HG03460 (cell line): Measurements from ENCODE around the gene CINP.
A peak's percentile ranks its signal among the peaks of the same experiment; 100 is the strongest.

Source experiments
- ATAC-seq: cut with Tn5 transposase; IDR thresholded peaks from one replicate; pipeline ENCODE4 v1.9.1; 2021; ENCODE audit not compliant: unreplicated experiment

CINP gene

GRCh38 chr14:102362545-102363181 is at the start of gene CINP, which contains the start of gene TECPR2:
CINP (minus strand) TSS chr14:102362890; CDS start chr14:102362851, 39 bp downstream.
TECPR2 (plus strand) TSS chr14:102362941; CDS start chr14:102376722, 13,781 bp downstream.
- peak; percentile 89 for ATAC-seq

GRCh38 chr14:102408724-102409123 is 46.0 kb upstream of the CINP start:
- ATAC-seq, result no peak

GRCh38 chr14:102407258-102407657 is 44.6 kb upstream of the CINP start:
- no peak for ATAC-seq

GRCh38 chr14:102403028-102403427 is 40.3 kb upstream of the CINP start:
- no peak for ATAC-seq

GRCh38 chr14:102396521-102396920 is 33.8 kb upstream of the CINP start:
- no peak for ATAC-seq

GRCh38 chr14:102394717-102395375 is 32.2 kb upstream of the CINP start:
- no peak for ATAC-seq

- no peak for ATAC-seq
These were observed 29.8 kb upstream of the CINP start for GRCh38 chr14:102392506-102392905.

GRCh38 chr14:102390064-102390855 is 27.6 kb upstream of the CINP start:
- no peak for ATAC-seq

GRCh38 chr14:102389246-102389645 is 26.6 kb upstream of the CINP start:
- ATAC-seq, result no peak

- ATAC-seq, result no peak
These were observed 24.4 kb upstream of the CINP start for GRCh38 chr14:102387086-102387485.

GRCh38 chr14:102378830-102379229 is 16.1 kb upstream of the CINP start:
- ATAC-seq, result no peak

- ATAC-seq, result no peak
These were observed 15.0 kb upstream of the CINP start for GRCh38 chr14:102377696-102378095.

- ATAC-seq, result no peak
These were observed 12.4 kb upstream of the CINP start for GRCh38 chr14:102375119-102375518.

GRCh38 chr14:102374264-102374663 is 11.6 kb upstream of the CINP start:
- ATAC-seq, result no peak

GRCh38 chr14:102373110-102373509 is 10.4 kb upstream of the CINP start:
- no peak for ATAC-seq

GRCh38 chr14:102371361-102371760 is 8.7 kb upstream of the CINP start:
- ATAC-seq, result no peak

GRCh38 chr14:102370305-102370809 is 7.7 kb upstream of the CINP start:
- ATAC-seq, result no peak

- ATAC-seq, result peak; percentile 12
These were observed 673 bp upstream of the CINP start for GRCh38 chr14:102363182-102363943.

- ATAC-seq, result peak; percentile 37
These were observed 606 bp downstream of the CINP start for GRCh38 chr14:102362084-102362483.

GRCh38 chr14:102360388-102360787 is 2.3 kb downstream of the CINP start:
- no peak for ATAC-seq

- no peak for ATAC-seq
These were observed 3.3 kb downstream of the CINP start for GRCh38 chr14:102359341-102359740.
